Central memory CD8-positive, alpha-beta T cell (primary cell): Measurements from ENCODE around the gene PROKR2.

Experiments used
- ATAC-seq: fragments of 150-1000 bp; cut with Tn5 transposase; replicated peaks from 2 replicates; pipeline ENCODE4 v1.10.0; 2022; ENCODE audit warnings: mild to moderate bottlenecking, moderate FRiP score, moderate number of reproducible peaks; ENCODE audit not compliant: poor library complexity, severe bottlenecking; ENCODE audit errors: extremely low read depth
- DNase-seq, 2 donors: peaks; one replicate each; pipeline ENCODE4 v3.0.0; 2021; ENCODE audit warnings: low spot score in 2 of 2
- H3K27ac Mint-ChIP-seq: one replicate; pipeline ENCODE4 v1.8.0; 2022; ENCODE audit warnings: low read depth, mild to moderate bottlenecking, moderate library complexity, mixed read lengths
- H3K27me3 Mint-ChIP-seq: one replicate; pipeline ENCODE4 v1.8.0; 2022; ENCODE audit warnings: mixed read lengths
- H3K36me3 Mint-ChIP-seq: one replicate; pipeline ENCODE4 v1.8.0; 2022; ENCODE audit warnings: mild to moderate bottlenecking, moderate library complexity, mixed read lengths; ENCODE audit not compliant: insufficient read depth
- H3K4me1 Mint-ChIP-seq: one replicate; pipeline ENCODE4 v1.8.0; 2022; ENCODE audit warnings: mixed read lengths
- H3K4me3 Mint-ChIP-seq: one replicate; pipeline ENCODE4 v1.8.0; 2022; ENCODE audit warnings: mild to moderate bottlenecking, moderate library complexity, mixed read lengths
- H3K9me3 Mint-ChIP-seq: one replicate; pipeline ENCODE4 v1.8.0; 2022; ENCODE audit warnings: mixed read lengths

PROKR2 gene

DNA sequence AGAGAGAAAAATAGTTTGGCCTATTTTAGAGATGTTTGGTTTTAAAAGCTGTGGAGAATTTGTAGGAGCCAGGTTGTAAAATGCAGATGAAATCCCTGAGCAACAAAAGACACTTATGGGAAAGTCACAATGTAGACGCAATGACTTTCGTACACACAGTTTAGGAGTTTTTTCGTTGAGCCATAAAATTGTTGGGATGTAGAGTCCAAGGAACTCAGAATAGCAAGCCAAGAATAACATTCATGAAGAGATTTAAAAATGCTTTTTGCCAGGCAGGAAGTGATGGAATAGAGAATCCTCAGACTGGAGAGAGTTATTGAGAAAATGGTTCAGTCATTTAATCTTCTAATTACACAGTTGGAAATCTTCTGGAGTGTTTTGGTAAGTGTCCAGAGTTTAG lies 11.5 kb upstream of the PROKR2 start:
- Mint-ChIP-seq H3K9me3 (no peaks in the 10 kb centered on the region), H3K27me3 (peaks cover 77% of the 10 kb centered on the region), H3K4me3 (no peak overlapping the region), H3K27ac (no peak overlapping the region), H3K4me1 (no peaks in the 10 kb centered on the region), H3K36me3 (no peaks in the 10 kb centered on the region)
- no peak for ATAC-seq
- no peak for DNase-seq

DNA sequence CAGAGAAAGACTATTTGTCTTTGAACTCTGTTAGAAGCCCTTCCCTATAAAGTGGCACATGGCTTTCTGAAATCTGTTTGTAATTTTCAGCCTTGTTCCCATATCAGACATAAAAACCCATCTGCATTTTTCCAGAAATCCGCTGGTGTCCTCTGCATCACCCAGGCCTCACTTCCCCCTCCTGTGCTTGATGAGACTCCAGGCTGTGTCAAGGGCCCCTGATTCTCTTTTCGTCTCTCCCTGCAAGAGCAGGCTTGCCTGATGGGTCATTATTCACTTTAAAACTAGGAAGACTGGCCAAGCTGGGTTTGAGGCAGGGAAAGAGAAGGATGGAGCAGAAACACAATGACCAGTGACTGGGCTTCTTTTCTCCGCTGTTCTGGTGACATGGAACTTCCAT lies 10.6 kb upstream of the PROKR2 start:
- Mint-ChIP-seq H3K27ac (no peak overlapping the region), H3K9me3 (no peaks in the 10 kb centered on the region), H3K27me3 (peaks cover 86% of the 10 kb centered on the region), H3K4me1 (no peaks in the 10 kb centered on the region), H3K4me3 (no peak overlapping the region), H3K36me3 (no peaks in the 10 kb centered on the region)
- DNase-seq: no peak
- ATAC-seq: no peak

DNA sequence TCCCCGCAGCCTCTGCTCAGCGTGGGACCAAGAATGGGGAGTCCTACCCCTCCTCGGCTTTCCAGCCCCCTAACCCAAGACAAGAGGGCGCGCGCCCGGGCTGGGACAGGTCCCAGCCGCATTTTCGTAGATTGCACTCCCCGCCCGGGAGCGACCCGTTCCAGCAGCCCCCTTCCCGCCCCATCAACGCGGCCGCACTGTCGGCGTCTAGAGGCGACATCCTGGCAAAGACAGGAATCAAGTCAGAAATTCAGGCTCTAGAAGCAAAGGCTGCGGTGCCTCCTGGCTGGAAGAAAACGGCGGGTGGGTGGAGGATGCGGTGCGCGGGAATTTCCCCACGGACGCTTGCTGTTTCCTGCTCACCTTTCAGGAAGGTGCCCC lies 957 bp downstream of the PROKR2 start:
- no peak for DNase-seq
- peak overlapping the region; percentile 67 for H3K4me3 Mint-ChIP-seq
- no peaks in the 10 kb centered on the region for H3K36me3 Mint-ChIP-seq
- peaks cover 65% of the 10 kb centered on the region for H3K27me3 Mint-ChIP-seq
- no peaks in the 10 kb centered on the region for H3K9me3 Mint-ChIP-seq
- no peak for ATAC-seq
- H3K27ac Mint-ChIP-seq: no peak overlapping the region
- no peaks in the 10 kb centered on the region for H3K4me1 Mint-ChIP-seq

DNA sequence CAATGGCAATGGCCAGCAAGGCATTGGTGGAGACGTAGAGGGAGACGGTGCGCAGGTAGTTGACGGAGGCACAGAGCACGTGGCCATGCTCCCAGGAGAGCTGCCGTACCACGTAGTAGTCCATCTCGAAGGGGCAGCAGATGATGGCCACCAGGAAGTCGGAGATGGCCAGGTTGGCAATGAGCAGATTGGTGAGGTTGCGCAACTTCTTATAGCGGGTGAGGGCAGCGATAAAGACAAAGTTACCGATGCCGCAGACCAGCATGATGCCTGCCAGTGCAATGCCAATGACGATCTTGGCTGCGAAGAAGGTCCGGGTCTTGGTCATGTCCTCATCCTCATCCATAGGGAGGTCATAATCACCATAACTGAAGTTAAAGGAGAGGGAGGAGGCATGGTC lies 2.8 kb downstream of the PROKR2 start:
- no peaks in the 10 kb centered on the region for H3K36me3 Mint-ChIP-seq
- H3K27ac Mint-ChIP-seq: no peak overlapping the region
- peaks cover 16% of the 10 kb centered on the region for H3K9me3 Mint-ChIP-seq
- no peaks in the 10 kb centered on the region for H3K4me1 Mint-ChIP-seq
- no peak overlapping the region for H3K4me3 Mint-ChIP-seq
- ATAC-seq (no peak), DNase-seq (no peak)
- H3K27me3 Mint-ChIP-seq: peaks cover 58% of the 10 kb centered on the region

DNA sequence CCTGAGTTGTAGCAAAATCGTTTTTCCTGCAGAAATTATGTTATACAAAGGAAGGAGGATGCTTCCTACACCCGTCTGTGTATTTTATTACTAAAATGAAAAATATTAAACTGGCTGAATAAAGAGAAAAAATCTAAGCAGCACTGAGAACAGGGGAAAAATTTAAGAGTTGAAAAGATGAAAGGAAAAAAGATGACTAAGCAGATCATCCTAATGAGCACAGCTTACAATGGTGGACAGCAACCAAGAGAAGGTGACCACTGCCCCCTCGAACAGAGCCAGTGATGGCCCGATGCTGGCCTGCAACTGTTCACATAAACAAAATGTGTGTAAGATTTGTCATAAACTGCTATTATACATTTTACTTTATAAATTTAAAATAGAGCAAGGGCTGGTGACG lies 4.2 kb downstream of the PROKR2 start:
- no peak for ATAC-seq
- H3K4me3 Mint-ChIP-seq: no peak overlapping the region
- H3K27ac Mint-ChIP-seq: no peak overlapping the region
- no peaks in the 10 kb centered on the region for H3K36me3 Mint-ChIP-seq
- H3K4me1 Mint-ChIP-seq: no peaks in the 10 kb centered on the region
- H3K27me3 Mint-ChIP-seq: peaks cover 44% of the 10 kb centered on the region
- DNase-seq: no peak
- peaks cover 21% of the 10 kb centered on the region for H3K9me3 Mint-ChIP-seq

DNA sequence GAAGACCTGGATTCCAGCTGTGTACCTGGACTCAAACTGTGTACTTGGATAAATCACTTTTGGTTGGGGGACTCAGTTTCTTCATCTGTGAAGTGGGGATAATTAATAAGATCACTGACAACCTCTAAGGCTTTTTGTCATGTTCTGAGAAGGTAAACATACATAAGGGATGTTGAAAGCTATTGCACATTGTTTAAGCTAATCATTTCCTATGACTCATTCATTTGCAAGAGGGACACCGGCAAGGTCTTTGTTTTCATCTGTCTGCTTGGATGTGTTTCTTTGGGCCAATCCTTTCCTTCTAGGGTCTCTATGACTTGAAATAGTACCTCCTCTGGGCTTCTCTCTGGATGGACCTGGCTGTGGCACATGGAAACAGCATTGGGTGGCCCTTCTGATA lies 6.8 kb downstream of the PROKR2 start:
- Mint-ChIP-seq H3K4me1 (no peaks in the 10 kb centered on the region), H3K36me3 (no peaks in the 10 kb centered on the region), H3K9me3 (peaks cover 21% of the 10 kb centered on the region), H3K4me3 (no peak overlapping the region), H3K27me3 (peaks cover 27% of the 10 kb centered on the region), H3K27ac (no peak overlapping the region)
- ATAC-seq: no peak
- DNase-seq: no peak

DNA sequence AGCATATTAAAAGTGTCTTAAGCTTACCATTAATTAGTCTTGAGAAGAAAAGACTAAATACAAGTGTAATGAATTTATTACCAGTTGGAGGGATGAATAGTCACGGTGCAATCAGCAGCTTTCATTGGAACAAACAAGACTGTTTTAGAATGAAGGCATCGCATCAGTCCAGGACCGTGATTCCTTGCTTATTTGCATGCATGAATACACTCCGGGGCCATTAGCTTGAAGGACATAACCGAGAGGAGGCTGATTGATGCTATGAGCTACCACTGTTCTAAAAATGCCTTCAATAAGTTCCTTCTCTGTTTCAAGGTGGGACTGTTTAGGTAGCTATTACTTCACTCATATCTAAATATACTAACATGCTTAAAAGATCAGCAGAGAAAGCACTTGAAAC lies 17.9 kb downstream of the PROKR2 start:
- ATAC-seq (no peak), DNase-seq (no peak)
- no peaks in the 10 kb centered on the region for H3K4me1 Mint-ChIP-seq
- H3K4me3 Mint-ChIP-seq: no peak overlapping the region
- H3K36me3 Mint-ChIP-seq: peaks cover 8% of the 10 kb centered on the region
- no peaks in the 10 kb centered on the region for H3K9me3 Mint-ChIP-seq
- no peak overlapping the region for H3K27ac Mint-ChIP-seq
- peaks cover 56% of the 10 kb centered on the region for H3K27me3 Mint-ChIP-seq

DNA sequence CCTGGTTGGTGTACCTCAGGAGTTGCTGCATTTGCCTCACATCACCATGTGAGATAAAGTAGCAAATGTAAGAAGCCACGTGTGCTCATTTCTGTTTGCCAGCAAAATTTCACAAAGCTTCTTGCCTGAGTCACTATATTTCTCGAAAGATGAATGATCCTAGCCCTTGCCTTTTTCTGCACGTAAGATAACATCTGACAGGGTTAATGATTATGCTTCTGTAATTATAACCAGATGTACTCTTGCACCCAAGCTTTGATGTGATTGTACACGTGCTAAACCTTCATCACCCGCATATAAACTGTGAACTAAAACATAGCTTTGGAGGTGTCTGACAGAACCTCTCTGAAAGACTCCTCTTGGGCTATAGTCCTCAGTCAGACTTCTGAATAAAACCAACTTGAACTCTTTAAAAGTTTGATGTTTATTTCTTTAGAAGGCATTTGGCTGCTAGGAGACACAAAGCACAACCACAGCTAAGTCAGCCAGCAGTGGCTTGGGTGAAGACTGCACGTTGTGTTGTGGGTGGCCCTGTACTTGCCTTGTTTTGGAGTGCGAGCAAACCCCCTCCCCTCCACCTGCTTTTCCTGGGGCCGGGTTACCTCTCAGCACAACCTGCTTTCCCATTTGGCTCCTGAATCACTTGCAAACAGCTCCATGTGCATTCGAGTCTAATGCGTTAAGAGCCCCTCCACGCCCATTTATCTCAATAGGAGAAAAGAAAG lies 19.3 kb downstream of the PROKR2 start:
- no peaks in the 10 kb centered on the region for H3K4me1 Mint-ChIP-seq
- peaks cover 6% of the 10 kb centered on the region for H3K36me3 Mint-ChIP-seq
- H3K9me3 Mint-ChIP-seq: no peaks in the 10 kb centered on the region
- no peak overlapping the region for H3K27ac Mint-ChIP-seq
- peak overlapping the region; percentile 26 for H3K4me3 Mint-ChIP-seq
- ATAC-seq (no peak), DNase-seq (no peak)
- peaks cover 53% of the 10 kb centered on the region for H3K27me3 Mint-ChIP-seq

DNA sequence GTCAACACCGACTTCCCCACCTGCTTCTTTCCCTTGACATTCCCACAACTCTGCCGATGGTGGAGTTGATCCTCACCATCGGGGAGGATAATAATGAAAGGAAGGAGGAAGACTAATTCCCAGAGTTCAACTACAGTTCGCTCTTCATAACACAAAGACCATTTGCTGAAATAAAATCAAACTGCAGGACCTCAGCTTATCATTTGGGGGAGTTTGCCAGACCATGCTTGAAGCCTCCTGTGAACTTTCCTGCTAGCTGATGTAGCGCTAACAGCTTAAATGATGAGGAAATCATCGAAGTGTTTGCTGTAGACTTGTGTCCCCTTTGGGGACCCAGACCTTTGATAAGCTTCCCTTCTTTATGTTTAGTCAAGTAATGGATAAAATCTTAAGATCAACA lies 26.2 kb downstream of the PROKR2 start:
- DNase-seq (no peak), ATAC-seq (no peak)
- H3K4me3 Mint-ChIP-seq: no peak overlapping the region
- no peaks in the 10 kb centered on the region for H3K9me3 Mint-ChIP-seq
- no peak overlapping the region for H3K27ac Mint-ChIP-seq
- peaks cover 72% of the 10 kb centered on the region for H3K27me3 Mint-ChIP-seq
- no peaks in the 10 kb centered on the region for H3K4me1 Mint-ChIP-seq
- H3K36me3 Mint-ChIP-seq: peaks cover 2% of the 10 kb centered on the region

DNA sequence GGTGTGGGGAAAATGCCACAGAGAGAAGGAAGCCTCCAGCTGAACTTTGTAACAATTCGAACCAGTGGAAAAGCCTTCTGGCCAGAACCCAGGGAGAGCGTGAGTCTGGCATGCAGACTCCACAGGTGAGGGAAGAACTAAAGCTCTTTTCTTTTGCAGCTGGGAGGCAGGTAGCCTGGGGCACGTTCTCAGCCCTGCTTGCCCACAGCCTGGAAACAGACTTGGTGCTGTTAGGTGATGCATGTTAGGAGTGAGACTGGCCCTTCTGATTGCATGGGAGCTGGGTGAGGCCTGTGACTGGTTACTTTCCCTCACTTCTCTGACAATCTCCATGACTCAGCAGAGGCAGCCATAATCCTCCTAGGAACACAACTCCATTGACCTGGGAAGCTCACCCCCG lies 34.2 kb downstream of the PROKR2 start:
- no peak for ATAC-seq
- Mint-ChIP-seq H3K36me3 (no peaks in the 10 kb centered on the region), H3K4me3 (no peak overlapping the region), H3K4me1 (no peaks in the 10 kb centered on the region), H3K9me3 (no peaks in the 10 kb centered on the region), H3K27ac (no peak overlapping the region), H3K27me3 (peaks cover 69% of the 10 kb centered on the region)
- no peak for DNase-seq

DNA sequence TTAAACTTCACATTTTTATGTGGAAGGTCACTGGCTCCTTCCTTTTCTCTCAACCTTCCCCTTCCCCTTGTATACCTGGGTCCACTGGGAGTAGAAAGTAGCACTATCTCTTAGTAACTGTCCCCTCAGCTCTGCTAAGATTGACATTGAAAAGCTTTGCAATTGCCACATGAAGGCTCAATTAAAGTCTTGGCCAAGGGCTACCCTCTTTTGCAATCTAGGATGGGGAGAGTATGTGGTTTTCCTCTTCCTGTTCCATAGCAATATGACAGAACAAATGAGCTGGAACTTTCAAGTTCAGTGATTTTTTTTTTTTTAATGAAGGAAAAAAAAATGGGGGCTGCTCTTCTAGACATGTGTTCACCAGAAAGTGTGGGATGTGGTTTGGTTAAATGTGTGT lies 37.1 kb downstream of the PROKR2 start:
- H3K4me1 Mint-ChIP-seq: no peaks in the 10 kb centered on the region
- ATAC-seq (no peak), DNase-seq (no peak)
- peaks cover 3% of the 10 kb centered on the region for H3K9me3 Mint-ChIP-seq
- no peak overlapping the region for H3K27ac Mint-ChIP-seq
- H3K36me3 Mint-ChIP-seq: no peaks in the 10 kb centered on the region
- H3K4me3 Mint-ChIP-seq: no peak overlapping the region
- H3K27me3 Mint-ChIP-seq: peaks cover 63% of the 10 kb centered on the region

DNA sequence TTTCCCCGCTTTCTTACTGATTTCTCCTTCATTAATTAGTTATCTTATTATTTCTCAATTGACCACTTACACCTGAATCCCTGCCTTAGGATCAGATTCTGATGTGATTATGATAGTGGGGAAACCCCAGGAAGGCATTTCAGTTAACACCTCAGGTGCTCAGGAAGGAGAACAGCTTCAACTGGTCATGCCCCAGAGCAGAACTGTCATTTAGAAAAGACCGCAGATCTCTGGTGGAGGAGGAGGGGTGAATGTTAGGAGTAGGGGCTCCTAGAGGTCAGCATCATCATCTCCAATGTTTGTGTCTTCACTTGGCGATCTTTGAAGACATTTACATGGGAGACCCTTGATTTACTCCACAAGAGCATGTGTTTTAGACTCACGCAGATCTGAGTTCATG lies 44.5 kb downstream of the PROKR2 start:
- H3K27ac Mint-ChIP-seq: no peak overlapping the region
- H3K4me3 Mint-ChIP-seq: no peak overlapping the region
- ATAC-seq (no peak), DNase-seq (no peak)
- H3K36me3 Mint-ChIP-seq: no peaks in the 10 kb centered on the region
- peaks cover 12% of the 10 kb centered on the region for H3K4me1 Mint-ChIP-seq
- peaks cover 17% of the 10 kb centered on the region for H3K27me3 Mint-ChIP-seq
- H3K9me3 Mint-ChIP-seq: peaks cover 4% of the 10 kb centered on the region

DNA sequence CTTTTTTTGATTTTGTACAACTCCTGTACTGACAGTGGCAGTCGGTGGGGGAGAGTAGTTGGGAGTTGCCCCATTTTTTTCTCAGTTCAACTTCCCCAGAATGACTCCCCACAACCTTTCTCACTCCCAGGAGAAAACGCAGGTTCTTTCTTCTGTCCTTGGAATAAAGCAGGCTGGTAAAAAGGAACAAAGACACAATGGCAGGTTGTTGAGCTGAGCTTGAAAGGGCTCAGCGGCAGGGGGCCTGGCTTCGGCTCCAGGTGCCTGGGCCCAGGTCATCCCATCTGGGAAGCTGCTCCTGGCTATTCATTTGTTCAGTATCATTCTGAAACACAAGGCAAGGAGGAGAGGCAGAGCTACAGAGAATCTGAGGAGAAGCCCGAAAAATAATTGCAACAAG lies 46.2 kb downstream of the PROKR2 start:
- DNase-seq: no peak
- Mint-ChIP-seq H3K4me3 (no peak overlapping the region), H3K9me3 (peaks cover 4% of the 10 kb centered on the region), H3K4me1 (peaks cover 18% of the 10 kb centered on the region), H3K27ac (no peak overlapping the region), H3K36me3 (no peaks in the 10 kb centered on the region), H3K27me3 (peaks cover 12% of the 10 kb centered on the region)
- ATAC-seq: no peak

DNA sequence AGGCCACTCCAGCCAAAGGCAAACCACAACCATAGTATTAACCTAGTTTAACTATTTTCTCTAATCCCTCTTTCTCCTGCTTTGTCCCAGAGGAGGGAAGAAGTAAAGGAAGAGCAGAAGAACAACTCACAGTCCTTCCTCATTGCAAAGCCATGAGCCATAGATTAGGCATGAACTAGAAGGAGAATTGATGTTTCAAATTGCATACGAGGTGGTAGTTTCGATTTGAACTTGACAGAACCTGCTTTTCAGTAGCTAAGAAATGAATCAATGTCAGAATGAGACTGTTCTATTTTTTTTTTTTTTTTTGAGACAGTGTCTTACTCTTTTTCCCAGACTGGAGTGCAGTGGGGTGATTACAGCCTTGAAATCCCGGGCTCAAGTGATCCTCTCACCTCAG lies 48.3 kb downstream of the PROKR2 start:
- H3K27ac Mint-ChIP-seq: peak overlapping the region; percentile 72

More for the DNA sequence above, 48.3 kb downstream of the PROKR2 start:
- H3K36me3 Mint-ChIP-seq: no peaks in the 10 kb centered on the region
- H3K4me1 Mint-ChIP-seq: peaks cover 28% of the 10 kb centered on the region
- H3K4me3 Mint-ChIP-seq: peak overlapping the region; percentile 59
- ATAC-seq (no peak), DNase-seq (no peak)
- no peaks in the 10 kb centered on the region for H3K27me3 Mint-ChIP-seq
- H3K9me3 Mint-ChIP-seq: no peaks in the 10 kb centered on the region
